OCI-LY3 (cell line): Measurements from ENCODE around the gene IFT88.

Experiments used
- H2AFZ ChIP-seq: fragments of 200-600, 300-600 bp; shearing (Covaris generic); 2 replicates; pipeline ENCODE4 v1.6.0; 2014; ENCODE audit warnings: antibody characterized with exemption, low read depth, low read length
- H3K27ac ChIP-seq: fragments of 200-600, 300-600 bp; sonication (generic); 2 replicates; pipeline ENCODE4 v1.5.1; 2014; ENCODE audit warnings: mild to moderate bottlenecking, low read length, moderate library complexity, mixed read lengths
- H3K27me3 ChIP-seq: fragments of 200-600, 300-600 bp; sonication (generic); 2 replicates; pipeline ENCODE4 v1.6.1; 2014; ENCODE audit warnings: low read depth, low read length, mixed read lengths
- H3K36me3 ChIP-seq: fragments of 200-600, 300-600 bp; sonication (generic); replicated peaks from 2 replicates; pipeline ENCODE3; 2014; ENCODE audit warnings: low read depth, low read length, mixed read lengths
- H3K4me1 ChIP-seq: fragments of 300-600, 200-600 bp; sonication (generic); 2 replicates; pipeline ENCODE4 v1.6.1; 2014; ENCODE audit warnings: low read length, mixed read lengths
- H3K4me2 ChIP-seq: fragments of 200-600, 300-600 bp; sonication (generic); 2 replicates; pipeline ENCODE4 v1.6.1; 2014; ENCODE audit warnings: low read length, mixed read lengths
- H3K4me3 ChIP-seq: fragments of 300-600, 200-600 bp; sonication (generic); 2 replicates; pipeline ENCODE4 v1.5.1; 2014; ENCODE audit warnings: antibody characterized with exemption, mild to moderate bottlenecking, low read length, moderate library complexity
- H3K79me2 ChIP-seq: fragments of 300-600, 200-600 bp; shearing (Covaris generic); 2 replicates; pipeline ENCODE4 v1.6.1; 2014; ENCODE audit warnings: mild to moderate bottlenecking, low read length, mixed read lengths
- H3K9ac ChIP-seq: fragments of 300-600, 200-600 bp; shearing (Covaris generic); 2 replicates; pipeline ENCODE4 v1.6.0; 2014; ENCODE audit warnings: mild to moderate bottlenecking, low read length, moderate library complexity
- H3K9me3 ChIP-seq: fragments of 200-600, 300-600 bp; shearing (Covaris generic); 2 replicates; pipeline ENCODE4 v1.6.1; 2014; ENCODE audit warnings: low read length, mixed read lengths; ENCODE audit not compliant: insufficient read depth
- H4K20me1 ChIP-seq: fragments of 200-600, 300-600 bp; sonication (generic); 2 replicates; pipeline ENCODE4 v1.6.1; 2016; ENCODE audit warnings: low read length, mixed read lengths; ENCODE audit not compliant: insufficient read depth
- EZH2phosphoT487 ChIP-seq: fragments of 200-600 bp; shearing (Covaris generic); IDR thresholded peaks from 2 replicates; pipeline ENCODE4 v1.6.1; 2018; ENCODE audit warnings: antibody characterized with exemption, mixed run types, low read depth
- TF ChIP-seq, protein P1 (sequence below): fragments of 200-600, 300-600 bp; sonication (generic); IDR thresholded peaks from 2 replicates; pipeline ENCODE4 v1.5.1; 2014; ENCODE audit warnings: antibody characterized with exemption, low read length, low read depth

Gene IFT88

DNA sequence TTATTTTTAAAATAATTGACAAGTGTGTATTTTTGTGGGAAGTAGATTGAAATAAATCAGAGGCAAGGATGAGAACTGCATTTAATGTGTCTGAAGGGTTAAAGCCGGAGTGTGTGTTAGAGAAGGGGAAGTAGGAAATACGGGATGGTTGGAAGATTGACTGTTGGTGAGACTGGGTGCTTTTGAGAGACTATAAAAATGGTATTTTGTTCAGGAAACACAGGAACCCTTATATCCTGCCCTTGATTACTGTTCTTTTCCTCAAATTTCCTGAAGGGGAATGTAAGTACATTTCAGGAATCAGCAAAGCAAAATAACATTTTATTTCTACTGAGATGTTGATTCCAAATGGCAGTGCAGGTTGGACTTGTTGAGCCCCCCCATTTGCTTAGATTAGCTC is 15.1 kb downstream of the IFT88 start:
- Histone ChIP-seq H3K9me3 (no peaks in the 10 kb centered on the region), H3K36me3 (peaks cover 26% of the 10 kb centered on the region), H2AFZ (no peak overlapping the region), H3K4me1 (no peaks in the 10 kb centered on the region), H3K27me3 (no peaks in the 10 kb centered on the region), H3K9ac (no peak overlapping the region), H3K79me2 (no peaks in the 10 kb centered on the region), H3K27ac (no peak overlapping the region), H3K4me3 (no peak overlapping the region), H4K20me1 (no peaks in the 10 kb centered on the region), H3K4me2 (no peak overlapping the region)
- no peak for TF ChIP-seq EZH2phosphoT487
- TF ChIP-seq, protein P1, sequence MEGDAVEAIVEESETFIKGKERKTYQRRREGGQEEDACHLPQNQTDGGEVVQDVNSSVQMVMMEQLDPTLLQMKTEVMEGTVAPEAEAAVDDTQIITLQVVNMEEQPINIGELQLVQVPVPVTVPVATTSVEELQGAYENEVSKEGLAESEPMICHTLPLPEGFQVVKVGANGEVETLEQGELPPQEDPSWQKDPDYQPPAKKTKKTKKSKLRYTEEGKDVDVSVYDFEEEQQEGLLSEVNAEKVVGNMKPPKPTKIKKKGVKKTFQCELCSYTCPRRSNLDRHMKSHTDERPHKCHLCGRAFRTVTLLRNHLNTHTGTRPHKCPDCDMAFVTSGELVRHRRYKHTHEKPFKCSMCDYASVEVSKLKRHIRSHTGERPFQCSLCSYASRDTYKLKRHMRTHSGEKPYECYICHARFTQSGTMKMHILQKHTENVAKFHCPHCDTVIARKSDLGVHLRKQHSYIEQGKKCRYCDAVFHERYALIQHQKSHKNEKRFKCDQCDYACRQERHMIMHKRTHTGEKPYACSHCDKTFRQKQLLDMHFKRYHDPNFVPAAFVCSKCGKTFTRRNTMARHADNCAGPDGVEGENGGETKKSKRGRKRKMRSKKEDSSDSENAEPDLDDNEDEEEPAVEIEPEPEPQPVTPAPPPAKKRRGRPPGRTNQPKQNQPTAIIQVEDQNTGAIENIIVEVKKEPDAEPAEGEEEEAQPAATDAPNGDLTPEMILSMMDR: no peak

DNA sequence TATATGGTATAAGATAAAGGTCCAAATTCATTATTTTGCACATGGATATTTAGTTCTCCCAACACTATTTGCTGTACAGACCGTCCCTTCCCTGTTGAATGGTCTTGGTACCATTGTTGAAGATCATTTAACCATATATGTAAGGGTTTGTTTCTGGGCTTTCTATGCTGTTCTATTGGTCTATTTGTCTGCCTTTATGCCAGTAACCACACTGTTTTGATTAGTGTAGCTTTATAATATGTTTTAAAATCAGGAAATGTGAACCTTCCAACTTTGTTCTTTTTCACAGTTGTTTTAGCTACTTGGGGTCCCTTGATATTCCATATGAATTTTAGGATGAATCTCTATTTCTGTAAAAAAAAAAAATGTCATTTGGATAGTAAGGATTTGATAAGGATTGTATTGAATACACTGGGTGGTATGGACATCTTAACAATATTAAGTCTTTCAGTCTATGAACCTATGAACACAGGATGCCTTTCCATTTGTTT is 16.9 kb downstream of the IFT88 start:
- Histone ChIP-seq H3K27ac (no peak overlapping the region), H3K9ac (no peak overlapping the region), H2AFZ (no peak overlapping the region), H3K27me3 (no peaks in the 10 kb centered on the region), H3K36me3 (peaks cover 24% of the 10 kb centered on the region), H3K9me3 (no peaks in the 10 kb centered on the region), H3K4me2 (no peak overlapping the region), H3K4me3 (no peak overlapping the region), H3K79me2 (no peaks in the 10 kb centered on the region), H3K4me1 (no peaks in the 10 kb centered on the region), H4K20me1 (no peaks in the 10 kb centered on the region)
- TF ChIP-seq EZH2phosphoT487: no peak
- TF ChIP-seq, protein P1: no peak

DNA sequence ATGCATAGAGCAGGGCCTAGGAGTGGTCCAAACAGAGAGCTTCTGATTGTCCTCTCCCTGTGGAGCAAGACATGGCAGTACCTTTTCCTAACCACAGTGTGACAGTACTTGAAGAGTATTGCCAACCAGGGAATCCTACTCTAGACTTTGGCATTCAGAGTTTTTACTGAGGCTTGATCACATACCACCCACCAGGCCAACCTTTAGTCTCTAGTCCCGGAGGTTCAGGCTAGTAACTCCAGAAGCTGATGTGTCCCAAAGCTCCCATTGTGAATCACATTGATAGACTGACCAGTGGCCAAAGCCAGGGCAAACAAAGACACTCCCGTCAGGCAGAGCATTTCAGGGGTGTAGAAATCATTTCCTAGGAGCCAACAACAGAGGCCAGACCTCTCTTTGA is 18.4 kb downstream of the IFT88 start:
- no peaks in the 10 kb centered on the region for H3K9me3 ChIP-seq
- H3K4me3 ChIP-seq: no peak overlapping the region
- H4K20me1 ChIP-seq: no peaks in the 10 kb centered on the region
- peaks cover 19% of the 10 kb centered on the region for H3K36me3 ChIP-seq
- no peaks in the 10 kb centered on the region for H3K79me2 ChIP-seq
- no peaks in the 10 kb centered on the region for H3K4me1 ChIP-seq
- H3K27ac ChIP-seq: no peak overlapping the region
- no peak overlapping the region for H3K9ac ChIP-seq
- no peak overlapping the region for H2AFZ ChIP-seq
- no peak for TF ChIP-seq EZH2phosphoT487
- no peak overlapping the region for H3K4me2 ChIP-seq
- H3K27me3 ChIP-seq: no peaks in the 10 kb centered on the region

DNA sequence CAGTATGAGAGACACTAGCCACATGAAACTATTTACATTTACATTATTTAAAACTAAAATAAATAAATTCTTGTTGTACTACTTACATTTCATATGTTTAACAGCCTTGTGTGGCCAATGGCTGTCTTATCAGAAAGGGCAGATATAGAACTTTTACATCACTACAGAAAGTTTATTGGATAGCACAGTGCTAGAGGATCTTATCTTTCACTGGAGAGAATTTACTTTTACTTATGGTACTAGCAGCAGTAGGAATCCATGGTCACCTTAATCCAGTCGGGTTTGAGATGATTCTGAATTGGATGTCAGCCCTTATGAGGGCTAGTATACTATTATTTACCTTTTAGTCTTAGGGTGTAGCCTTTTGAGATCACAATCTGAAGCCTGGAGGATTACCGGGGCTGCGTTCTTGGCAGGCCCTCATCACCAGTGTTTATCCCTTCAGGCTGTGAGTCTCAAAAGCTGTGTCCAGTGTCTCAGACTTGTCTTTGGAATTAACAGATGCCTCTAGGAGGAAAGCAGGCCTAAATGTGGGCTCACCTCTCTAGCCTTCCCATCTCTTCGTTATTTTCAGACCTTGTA is 21.7 kb downstream of the IFT88 start:
- H4K20me1 ChIP-seq: no peaks in the 10 kb centered on the region
- TF ChIP-seq, protein P1: no peak

DNA sequence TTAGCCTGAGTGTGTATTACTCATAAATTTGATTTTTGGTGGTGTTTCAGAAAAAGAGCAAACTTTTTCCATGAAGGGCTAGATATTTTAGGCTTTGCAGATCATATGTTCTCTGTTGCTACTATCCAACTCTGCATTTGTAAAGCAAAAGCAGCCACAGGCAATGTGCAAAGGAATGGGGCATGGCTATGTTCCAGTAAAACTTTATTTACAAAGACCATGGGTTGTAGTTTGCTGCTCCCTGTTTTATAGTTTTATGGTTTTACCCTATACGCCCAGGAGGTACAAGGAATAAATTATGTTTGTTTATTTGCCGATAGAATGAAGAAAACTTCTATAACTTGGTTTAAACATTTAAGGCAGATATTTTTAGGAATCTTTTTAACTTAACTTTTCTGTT is 23.6 kb downstream of the IFT88 start:
- TF ChIP-seq EZH2phosphoT487: no peak
- TF ChIP-seq, protein P1: no peak
- Histone ChIP-seq H3K9me3 (no peaks in the 10 kb centered on the region), H3K79me2 (no peaks in the 10 kb centered on the region), H3K4me1 (no peaks in the 10 kb centered on the region), H4K20me1 (no peaks in the 10 kb centered on the region), H3K27ac (no peak overlapping the region), H3K9ac (no peak overlapping the region), H3K27me3 (no peaks in the 10 kb centered on the region), H3K4me2 (no peak overlapping the region), H3K36me3 (no peaks in the 10 kb centered on the region), H3K4me3 (no peak overlapping the region), H2AFZ (no peak overlapping the region)

More for the DNA sequence above, 21.7 kb downstream of the IFT88 start:
- Histone ChIP-seq H3K4me1 (no peaks in the 10 kb centered on the region), H2AFZ (no peak overlapping the region), H3K27ac (no peak overlapping the region), H3K9ac (no peak overlapping the region), H3K4me3 (no peak overlapping the region), H3K9me3 (no peaks in the 10 kb centered on the region), H3K4me2 (no peak overlapping the region), H3K79me2 (no peaks in the 10 kb centered on the region), H3K36me3 (peaks cover 13% of the 10 kb centered on the region), H3K27me3 (no peaks in the 10 kb centered on the region)
